ENCODE data around the gene HERC5.
"Not testable (repeated sequence)": the region's sequence is repeated elsewhere in the genome, so short reads cannot be mapped to it uniquely, and the experiment has no call there.

HERC5 gene

DNA sequence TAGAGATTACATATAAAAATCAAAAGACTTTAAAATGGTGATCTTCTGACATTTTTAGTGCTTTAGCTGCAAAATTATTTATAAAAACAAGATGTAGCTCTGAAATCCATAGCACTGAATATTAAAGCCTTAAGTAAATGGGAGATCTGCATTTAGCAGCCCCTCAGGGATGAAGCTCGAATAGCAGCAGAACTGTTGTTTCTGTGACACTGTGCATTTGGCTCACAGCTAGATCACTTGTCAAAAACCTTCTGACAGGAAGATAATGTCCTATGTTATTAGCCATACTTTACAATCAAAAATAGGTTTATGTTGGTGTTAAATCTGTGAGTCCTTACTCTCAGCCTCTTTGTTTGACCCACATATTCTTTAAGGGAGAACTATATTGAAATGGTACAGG, 80.8 kb downstream of the HERC5 start:
- no peak overlapping the region for H3K4me3 ChIP-seq (ENCODE audit: low read length)
- TF ChIP-seq, protein P1, sequence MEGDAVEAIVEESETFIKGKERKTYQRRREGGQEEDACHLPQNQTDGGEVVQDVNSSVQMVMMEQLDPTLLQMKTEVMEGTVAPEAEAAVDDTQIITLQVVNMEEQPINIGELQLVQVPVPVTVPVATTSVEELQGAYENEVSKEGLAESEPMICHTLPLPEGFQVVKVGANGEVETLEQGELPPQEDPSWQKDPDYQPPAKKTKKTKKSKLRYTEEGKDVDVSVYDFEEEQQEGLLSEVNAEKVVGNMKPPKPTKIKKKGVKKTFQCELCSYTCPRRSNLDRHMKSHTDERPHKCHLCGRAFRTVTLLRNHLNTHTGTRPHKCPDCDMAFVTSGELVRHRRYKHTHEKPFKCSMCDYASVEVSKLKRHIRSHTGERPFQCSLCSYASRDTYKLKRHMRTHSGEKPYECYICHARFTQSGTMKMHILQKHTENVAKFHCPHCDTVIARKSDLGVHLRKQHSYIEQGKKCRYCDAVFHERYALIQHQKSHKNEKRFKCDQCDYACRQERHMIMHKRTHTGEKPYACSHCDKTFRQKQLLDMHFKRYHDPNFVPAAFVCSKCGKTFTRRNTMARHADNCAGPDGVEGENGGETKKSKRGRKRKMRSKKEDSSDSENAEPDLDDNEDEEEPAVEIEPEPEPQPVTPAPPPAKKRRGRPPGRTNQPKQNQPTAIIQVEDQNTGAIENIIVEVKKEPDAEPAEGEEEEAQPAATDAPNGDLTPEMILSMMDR (IDR thresholded peaks at IDR 0.05; ENCODE audit: insufficient read depth, low read depth, low read length, missing control alignments) = no peak
- no peak for DNase-seq (ENCODE audit: low read depth)

DNA sequence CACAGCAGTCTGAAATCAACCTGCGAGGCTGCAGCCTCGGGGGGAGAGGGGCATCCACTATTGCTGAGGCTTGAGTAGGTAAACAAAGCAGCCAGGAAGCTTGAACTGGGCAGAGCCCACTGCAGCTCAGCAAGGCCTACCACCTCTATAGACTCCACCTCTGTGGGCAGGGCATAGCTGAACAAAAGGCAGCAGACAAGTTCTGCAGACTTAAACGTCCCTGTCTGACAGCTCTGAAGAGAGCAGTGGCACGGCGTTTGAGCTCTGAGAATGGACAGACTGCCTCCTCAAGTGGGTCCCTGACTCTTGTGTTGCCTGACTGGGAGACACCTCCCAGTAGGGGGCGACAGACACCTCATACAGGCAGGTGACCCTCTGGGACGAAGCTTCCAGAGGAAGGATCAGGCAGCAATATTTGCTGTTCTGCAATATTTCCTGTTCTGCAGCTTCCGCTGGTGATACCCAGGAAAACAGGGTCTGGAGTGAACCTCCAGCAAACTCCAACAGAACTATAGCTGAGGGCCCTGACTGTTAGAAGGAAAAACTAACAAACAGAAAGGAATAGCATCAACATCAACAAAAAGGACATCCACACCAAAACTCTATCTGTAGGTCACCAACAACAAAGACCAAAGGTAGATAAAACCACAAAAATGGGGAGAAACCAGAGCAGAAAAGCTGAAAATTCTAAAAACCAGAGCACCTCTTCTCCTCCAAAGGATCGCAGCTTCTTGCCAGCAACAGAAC, 82.6 kb downstream of the HERC5 start:
- TF ChIP-seq, protein P1 (IDR thresholded peaks at IDR 0.05; ENCODE audit: insufficient read depth, low read depth, low read length, missing control alignments) = peak; percentile 61
- peak; percentile 71 for DNase-seq (ENCODE audit: low read depth)
- H3K4me3 ChIP-seq (ENCODE audit: low read length) = not testable (repeated sequence)

DNA sequence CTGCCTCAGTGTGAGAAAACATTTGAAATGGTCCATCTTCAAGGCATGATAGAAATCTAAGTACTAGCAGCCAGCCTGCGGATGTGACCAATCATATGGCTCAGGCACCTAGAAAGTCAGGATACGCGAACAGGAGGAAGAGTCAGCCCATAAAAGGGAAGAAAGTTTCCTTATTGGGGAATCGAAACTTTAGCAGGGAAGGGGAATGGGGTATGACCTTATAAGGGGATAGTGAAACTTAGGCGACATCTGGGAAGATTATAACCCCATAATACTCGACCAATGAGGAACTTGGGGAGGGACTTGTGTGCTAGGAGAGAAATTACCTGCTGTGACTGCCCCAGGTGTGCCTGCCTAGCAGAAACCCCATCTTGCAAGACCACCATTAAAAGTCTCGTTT, 92.9 kb downstream of the HERC5 start:
- no peak overlapping the region for H3K4me3 ChIP-seq (ENCODE audit: low read length)
- no peak for DNase-seq (ENCODE audit: low read depth)
- TF ChIP-seq, protein P1 (IDR thresholded peaks at IDR 0.05; ENCODE audit: insufficient read depth, low read depth, low read length, missing control alignments) = no peak

All from epithelial cell of esophagus (primary cell).